Measurements from ENCODE around the gene HNRNPA3.
A peak's percentile ranks its signal among the peaks of the same experiment; 100 is the strongest.

HNRNPA3 gene

GRCh38 chr2:177172034-177172880 lies 40.3 kb upstream of the HNRNPA3 start:
- TF ChIP-seq TEAD4 (IDR thresholded peaks at IDR 0.05), result peak; percentile 15; the same call in 1 of the 2 replicates
- TF ChIP-seq TAF1 (IDR thresholded peaks at IDR 0.05; ENCODE audit: low read depth), result no peak

- TF ChIP-seq USF1 (IDR thresholded peaks at IDR 0.05), result 0 out of 2 replicates have a peak, but pooled peaks have one; percentile 25
- TF ChIP-seq CREB1 (IDR thresholded peaks at IDR 0.05; ENCODE audit: low read depth), result no peak
Observed at GRCh38 chr2:177174486-177174885, 38.1 kb upstream of the HNRNPA3 start.

GRCh38 chr2:177175917-177176668 lies 36.5 kb upstream of the HNRNPA3 start:
- TF ChIP-seq EGR1 (IDR thresholded peaks at IDR 0.05) (no peak), TEAD4 (IDR thresholded peaks at IDR 0.05) (peak; percentile 70), FOXM1 (IDR thresholded peaks at IDR 0.05; ENCODE audit: borderline replicate concordance, low read depth) (no peak)

- TF ChIP-seq TAF1 (IDR thresholded peaks at IDR 0.05; ENCODE audit: low read depth) (no peak), REST (IDR thresholded peaks at IDR 0.05; ENCODE audit: low read depth) (no peak), RAD21 (IDR thresholded peaks at IDR 0.05; ENCODE audit: low read depth) (no peak), TCF12 (IDR thresholded peaks at IDR 0.05; ENCODE audit: low read depth) (no peak), TEAD4 (IDR thresholded peaks at IDR 0.05) (no peak), CEBPB (IDR thresholded peaks at IDR 0.05) (no peak), USF1 (IDR thresholded peaks at IDR 0.05) (no peak), ZBTB7A (IDR thresholded peaks at IDR 0.05; ENCODE audit: low read depth) (no peak), MAX (IDR thresholded peaks at IDR 0.05) (no peak)
Observed at GRCh38 chr2:177178797-177179196, 33.8 kb upstream of the HNRNPA3 start.

- TF ChIP-seq TCF12 (IDR thresholded peaks at IDR 0.05; ENCODE audit: low read depth), result no peak
- TF ChIP-seq ZBTB7A (IDR thresholded peaks at IDR 0.05; ENCODE audit: low read depth), result no peak
- no peak for TF ChIP-seq YY1 (IDR thresholded peaks at IDR 0.05; ENCODE audit: low read depth)
- no peak for TF ChIP-seq REST (IDR thresholded peaks at IDR 0.05; ENCODE audit: low read depth)
- no peak for TF ChIP-seq CREB1 (IDR thresholded peaks at IDR 0.05; ENCODE audit: low read depth)
- TF ChIP-seq NFIC (IDR thresholded peaks at IDR 0.05), result no peak
- TF ChIP-seq CEBPB (IDR thresholded peaks at IDR 0.05), result no peak
- no peak for TF ChIP-seq MAX (IDR thresholded peaks at IDR 0.05)
- no peak for TF ChIP-seq TAF1 (IDR thresholded peaks at IDR 0.05; ENCODE audit: low read depth)
- no peak for TF ChIP-seq RAD21 (IDR thresholded peaks at IDR 0.05; ENCODE audit: low read depth)
- no peak for TF ChIP-seq EP300 (IDR thresholded peaks at IDR 0.05; ENCODE audit: borderline replicate concordance)
- no peak for TF ChIP-seq USF1 (IDR thresholded peaks at IDR 0.05)
- TF ChIP-seq FOXM1 (IDR thresholded peaks at IDR 0.05; ENCODE audit: borderline replicate concordance, low read depth), result no peak
- no peak for TF ChIP-seq TEAD4 (IDR thresholded peaks at IDR 0.05)
- no peak for TF ChIP-seq EGR1 (IDR thresholded peaks at IDR 0.05)
Observed at GRCh38 chr2:177179227-177179626, 33.4 kb upstream of the HNRNPA3 start.
